Kidney tubule cell (primary cell): Measurements from ENCODE around the gene NDUFAF7.
"Not testable (repeated sequence)": the region's sequence is repeated elsewhere in the genome, so short reads cannot be mapped to it uniquely, and the experiment has no call there.

Experiments
- DNase-seq: peaks from one replicate; pipeline ENCODE4 v3.0.0-alpha.2; 2018; ENCODE audit warnings: low spot score

Gene NDUFAF7

GRCh38 chr2:37231241-37232130, at the start of gene NDUFAF7, which contains the start of gene CEBPZ:
TSS of gene NDUFAF7 (plus strand) at chr2:37231658. CDS start at chr2:37231706, 48 bp downstream.
TSS of gene CEBPZ (minus strand) at chr2:37231596. CDS start at chr2:37231567, 29 bp downstream.
- peak; percentile 95 for DNase-seq

- DNase-seq = peak; percentile 14
These were observed 49.5 kb upstream of the NDUFAF7 start for GRCh38 chr2:37181726-37182684.

- no peak for DNase-seq
These were observed 42.9 kb upstream of the NDUFAF7 start, which contains the start of gene SULT6B1 for GRCh38 chr2:37188570-37188969. TSS of gene SULT6B1 (minus strand) at chr2:37188670. CDS start at chr2:37188640, 30 bp downstream.

- peak; percentile 87 for DNase-seq
These were observed 41.9 kb upstream of the NDUFAF7 start for GRCh38 chr2:37189452-37190153.

- no peak for DNase-seq
These were observed 41.2 kb upstream of the NDUFAF7 start for GRCh38 chr2:37190290-37190689.

- no peak for DNase-seq
These were observed 40.2 kb upstream of the NDUFAF7 start for GRCh38 chr2:37191253-37191652.

- no peak for DNase-seq
These were observed 39.7 kb upstream of the NDUFAF7 start for GRCh38 chr2:37191747-37192146.

- DNase-seq = no peak
These were observed 38.9 kb upstream of the NDUFAF7 start for GRCh38 chr2:37192551-37192950.

GRCh38 chr2:37195862-37196319, 35.6 kb upstream of the NDUFAF7 start:
- not testable (repeated sequence) for DNase-seq

- DNase-seq = peak; percentile 86
These were observed 34.9 kb upstream of the NDUFAF7 start, which contains the start of gene CEBPZOS for GRCh38 chr2:37196320-37197195. TSS of gene CEBPZOS (plus strand) at chr2:37196496. CDS start at chr2:37199705, 3,209 bp downstream.

- no peak for DNase-seq
These were observed 32.8 kb upstream of the NDUFAF7 start for GRCh38 chr2:37198681-37199065.

GRCh38 chr2:37201208-37201607, 30.2 kb upstream of the NDUFAF7 start:
- no peak for DNase-seq

GRCh38 chr2:37201766-37202165, 29.7 kb upstream of the NDUFAF7 start:
- DNase-seq = no peak

GRCh38 chr2:37203708-37204107, 27.8 kb upstream of the NDUFAF7 start:
- no peak for DNase-seq

GRCh38 chr2:37205071-37205661, 26.3 kb upstream of the NDUFAF7 start:
- DNase-seq = not testable (repeated sequence)

- DNase-seq = no peak
These were observed 25.6 kb upstream of the NDUFAF7 start for GRCh38 chr2:37205689-37206341.

GRCh38 chr2:37206760-37207159, 24.7 kb upstream of the NDUFAF7 start:
- DNase-seq = not testable (repeated sequence)

GRCh38 chr2:37211212-37211611, 20.2 kb upstream of the NDUFAF7 start:
- DNase-seq = no peak

GRCh38 chr2:37211939-37212338, 19.5 kb upstream of the NDUFAF7 start:
- no peak for DNase-seq

GRCh38 chr2:37215250-37215649, 16.2 kb upstream of the NDUFAF7 start:
- no peak for DNase-seq
